ENCODE measurements around the gene COL4A1. TPM values are rescaled to one million over a fixed set of nuclear protein-coding genes. Genes with fewer than 3 reads are reported as not detected.

Gene COL4A1
- total RNA-seq, 1 donor from 2014 or later: 178 TPM

- no peaks in the 10 kb centered on the region for H3K36me3 ChIP-seq
- peak overlapping the region; percentile 26 for H3K27ac ChIP-seq
- DNase-seq (ENCODE audit: extremely low spot score in 2 of 2): peak in 1 of 2 donors; percentile 60
- no peak overlapping the region for H3K4me3 ChIP-seq
- no peaks in the 10 kb centered on the region for H3K27me3 ChIP-seq
- no peaks in the 10 kb centered on the region for H3K9me3 ChIP-seq
- peaks cover 14% of the 10 kb centered on the region for H3K4me1 ChIP-seq
- intact Hi-C loops (cut with DNase I): no loop called here
- TF ChIP-seq CTCF (IDR thresholded peaks at IDR 0.05) (no peak), POLR2AphosphoS5 (IDR thresholded peaks at IDR 0.05; ENCODE audit: insufficient read depth in 1 of 2, low read depth in 1 of 2) (no peak), POLR2A (IDR thresholded peaks at IDR 0.05) (no peak)
Measured at GRCh38 chr13:110279684-110280083, 27.3 kb downstream of the COL4A1 start.

- Histone ChIP-seq H3K27me3 (no peaks in the 10 kb centered on the region), H3K27ac (no peak overlapping the region), H3K9me3 (no peaks in the 10 kb centered on the region), H3K4me3 (no peak overlapping the region), H3K36me3 (no peaks in the 10 kb centered on the region), H3K4me1 (peaks cover 22% of the 10 kb centered on the region)
- intact Hi-C loops (cut with DNase I): no loop called here
- DNase-seq (ENCODE audit: extremely low spot score in 2 of 2): peak in 1 of 2 donors; percentile 72
- TF ChIP-seq POLR2AphosphoS5 (IDR thresholded peaks at IDR 0.05; ENCODE audit: insufficient read depth in 1 of 2, low read depth in 1 of 2) (no peak), CTCF (IDR thresholded peaks at IDR 0.05) (no peak), POLR2A (IDR thresholded peaks at IDR 0.05) (no peak)
Measured at GRCh38 chr13:110278859-110279258, 28.1 kb downstream of the COL4A1 start.

- Histone ChIP-seq H3K4me3 (no peak overlapping the region), H3K27ac (no peak overlapping the region), H3K27me3 (no peaks in the 10 kb centered on the region), H3K9me3 (no peaks in the 10 kb centered on the region), H3K4me1 (peaks cover 24% of the 10 kb centered on the region), H3K36me3 (no peaks in the 10 kb centered on the region)
- TF ChIP-seq POLR2A (IDR thresholded peaks at IDR 0.05): no peak
- DNase-seq (ENCODE audit: extremely low spot score in 2 of 2): peak in 1 of 2 donors; percentile 85
- intact Hi-C loops (cut with DNase I): no loop called here
Measured at GRCh38 chr13:110277357-110277975, 29.5 kb downstream of the COL4A1 start.

GRCh38 chr13:110276553-110276950, 30.4 kb downstream of the COL4A1 start:
- Histone ChIP-seq H3K4me3 (no peak overlapping the region), H3K9me3 (no peaks in the 10 kb centered on the region), H3K27me3 (no peaks in the 10 kb centered on the region), H3K4me1 (peaks cover 24% of the 10 kb centered on the region), H3K27ac (no peak overlapping the region), H3K36me3 (no peaks in the 10 kb centered on the region)
- no peak for TF ChIP-seq CTCF (IDR thresholded peaks at IDR 0.05)
- no peak for TF ChIP-seq POLR2A (IDR thresholded peaks at IDR 0.05)
- TF ChIP-seq POLR2AphosphoS5 (IDR thresholded peaks at IDR 0.05; ENCODE audit: insufficient read depth in 1 of 2, low read depth in 1 of 2): no peak
- intact Hi-C loops (cut with DNase I): no loop called here
- DNase-seq (ENCODE audit: extremely low spot score in 2 of 2): peak in 1 of 2 donors; percentile 34

GRCh38 chr13:110275931-110276552, 30.9 kb downstream of the COL4A1 start:
- peak in 1 of 2 donors; percentile 86 for DNase-seq (ENCODE audit: extremely low spot score in 2 of 2)
- Histone ChIP-seq H3K4me3 (no peak overlapping the region), H3K9me3 (no peaks in the 10 kb centered on the region), H3K27me3 (no peaks in the 10 kb centered on the region), H3K36me3 (no peaks in the 10 kb centered on the region), H3K27ac (no peak overlapping the region), H3K4me1 (peaks cover 24% of the 10 kb centered on the region)
- intact Hi-C loops (cut with DNase I): no loop called here
- no peak for TF ChIP-seq CTCF (IDR thresholded peaks at IDR 0.05)
- TF ChIP-seq POLR2AphosphoS5 (IDR thresholded peaks at IDR 0.05; ENCODE audit: insufficient read depth in 1 of 2, low read depth in 1 of 2): peak in 1 of 2 donors; percentile 8

Data from vagina (tissue), 2 donors.